Activated T-cell treated with anti-CD3 and anti-CD28 coated beads, Interleukin-2, amount 50 U/mL, for 24 hours (primary cell): ENCODE measurements around the gene KIF2A.
"Not testable (repeated sequence)": the region's sequence is repeated elsewhere in the genome, so short reads cannot be mapped to it uniquely, and the experiment has no call there.

Experiments
- DNase-seq: peaks from one replicate; pipeline ENCODE4 v3.0.0-alpha.2; 2020
- H3K27ac Mint-ChIP-seq: 2 replicates; pipeline ENCODE4 v1.8.0; 2020; ENCODE audit warnings: mild to moderate bottlenecking, mixed read lengths
- H3K27me3 Mint-ChIP-seq: 2 replicates; pipeline ENCODE4 v1.8.0; 2020; ENCODE audit warnings: mixed read lengths
- H3K36me3 Mint-ChIP-seq: 2 replicates; pipeline ENCODE4 v1.8.0; 2020; ENCODE audit warnings: low read depth, mixed read lengths
- H3K4me1 Mint-ChIP-seq: 2 replicates; pipeline ENCODE4 v1.8.0; 2020; ENCODE audit warnings: low read depth, mixed read lengths
- H3K4me3 Mint-ChIP-seq: 2 replicates; pipeline ENCODE4 v1.8.0; 2020; ENCODE audit warnings: mild to moderate bottlenecking, moderate library complexity, mixed read lengths
- H3K9me3 Mint-ChIP-seq: 2 replicates; pipeline ENCODE4 v1.8.0; 2020; ENCODE audit warnings: mixed read lengths

KIF2A gene

DNA sequence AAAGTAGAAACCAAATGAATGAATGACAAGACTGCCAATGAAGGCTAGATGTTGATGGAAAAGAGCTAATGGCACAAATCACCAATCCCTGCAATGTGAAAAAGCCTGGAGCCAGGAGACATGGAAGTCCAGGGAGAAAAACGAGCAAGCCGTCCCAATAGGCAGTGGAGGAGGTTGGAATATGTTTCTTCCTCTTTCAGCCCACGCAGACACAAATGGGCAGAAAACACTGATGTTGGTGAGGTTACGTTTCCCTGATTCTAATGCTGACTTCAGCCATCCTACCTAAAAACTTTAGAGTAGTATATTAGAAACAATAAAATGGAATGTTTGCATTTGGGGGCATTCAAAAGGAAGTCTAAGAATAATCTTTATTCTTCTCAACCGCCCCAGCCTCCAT lies 23.9 kb upstream of the KIF2A start:
- Mint-ChIP-seq H3K4me1 (peaks cover 57% of the 10 kb centered on the region), H3K36me3 (peaks cover 12% of the 10 kb centered on the region), H3K4me3 (no peak overlapping the region), H3K9me3 (peaks cover 16% of the 10 kb centered on the region), H3K27me3 (no peaks in the 10 kb centered on the region), H3K27ac (no peak overlapping the region)
- DNase-seq, result no peak

DNA sequence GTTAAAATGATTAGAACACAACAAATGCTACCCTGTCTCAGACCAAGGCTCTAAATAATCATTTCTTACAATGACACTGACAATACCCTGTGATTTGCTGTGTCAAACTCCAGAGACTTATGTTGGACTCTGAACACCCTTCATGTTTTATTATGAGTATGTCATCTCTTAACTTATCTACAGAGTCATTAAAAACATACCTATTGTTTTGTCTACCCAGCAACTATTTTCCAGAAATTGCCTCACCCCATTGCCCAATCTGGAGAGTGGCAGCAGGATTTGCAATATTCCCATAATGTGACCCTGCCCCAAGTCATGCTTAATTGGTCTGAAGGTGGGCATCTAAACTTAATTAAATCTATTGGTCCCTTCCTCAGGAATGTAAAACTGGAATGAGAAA lies 23.0 kb upstream of the KIF2A start:
- peaks cover 17% of the 10 kb centered on the region for H3K9me3 Mint-ChIP-seq
- H3K27ac Mint-ChIP-seq, result no peak overlapping the region
- no peak overlapping the region for H3K4me3 Mint-ChIP-seq
- H3K4me1 Mint-ChIP-seq, result peaks cover 58% of the 10 kb centered on the region
- H3K27me3 Mint-ChIP-seq, result no peaks in the 10 kb centered on the region
- H3K36me3 Mint-ChIP-seq, result peaks cover 12% of the 10 kb centered on the region
- no peak for DNase-seq

DNA sequence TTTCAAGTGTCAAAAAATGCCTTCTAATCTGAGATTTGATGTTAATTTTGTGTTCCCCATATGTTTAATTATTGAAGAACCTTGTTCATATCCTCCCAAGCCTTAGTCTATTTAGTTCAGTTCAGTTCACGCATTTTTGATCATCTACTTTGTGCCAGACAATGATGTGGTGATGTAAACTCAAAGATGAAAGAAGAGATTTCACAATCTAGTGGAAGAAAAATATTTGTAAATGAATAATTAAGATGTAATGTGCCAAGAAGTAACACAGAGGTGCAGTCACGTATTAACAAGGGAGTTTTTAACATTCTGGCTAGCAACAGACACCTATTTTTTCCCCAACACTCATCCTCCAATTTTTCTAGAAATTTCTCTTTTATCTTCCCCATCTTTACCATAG lies 22.1 kb upstream of the KIF2A start:
- Mint-ChIP-seq H3K9me3 (peaks cover 19% of the 10 kb centered on the region), H3K4me1 (peaks cover 66% of the 10 kb centered on the region), H3K27ac (peak overlapping the region; percentile 98), H3K27me3 (no peaks in the 10 kb centered on the region), H3K36me3 (peaks cover 12% of the 10 kb centered on the region), H3K4me3 (no peak overlapping the region)
- DNase-seq, result no peak

DNA sequence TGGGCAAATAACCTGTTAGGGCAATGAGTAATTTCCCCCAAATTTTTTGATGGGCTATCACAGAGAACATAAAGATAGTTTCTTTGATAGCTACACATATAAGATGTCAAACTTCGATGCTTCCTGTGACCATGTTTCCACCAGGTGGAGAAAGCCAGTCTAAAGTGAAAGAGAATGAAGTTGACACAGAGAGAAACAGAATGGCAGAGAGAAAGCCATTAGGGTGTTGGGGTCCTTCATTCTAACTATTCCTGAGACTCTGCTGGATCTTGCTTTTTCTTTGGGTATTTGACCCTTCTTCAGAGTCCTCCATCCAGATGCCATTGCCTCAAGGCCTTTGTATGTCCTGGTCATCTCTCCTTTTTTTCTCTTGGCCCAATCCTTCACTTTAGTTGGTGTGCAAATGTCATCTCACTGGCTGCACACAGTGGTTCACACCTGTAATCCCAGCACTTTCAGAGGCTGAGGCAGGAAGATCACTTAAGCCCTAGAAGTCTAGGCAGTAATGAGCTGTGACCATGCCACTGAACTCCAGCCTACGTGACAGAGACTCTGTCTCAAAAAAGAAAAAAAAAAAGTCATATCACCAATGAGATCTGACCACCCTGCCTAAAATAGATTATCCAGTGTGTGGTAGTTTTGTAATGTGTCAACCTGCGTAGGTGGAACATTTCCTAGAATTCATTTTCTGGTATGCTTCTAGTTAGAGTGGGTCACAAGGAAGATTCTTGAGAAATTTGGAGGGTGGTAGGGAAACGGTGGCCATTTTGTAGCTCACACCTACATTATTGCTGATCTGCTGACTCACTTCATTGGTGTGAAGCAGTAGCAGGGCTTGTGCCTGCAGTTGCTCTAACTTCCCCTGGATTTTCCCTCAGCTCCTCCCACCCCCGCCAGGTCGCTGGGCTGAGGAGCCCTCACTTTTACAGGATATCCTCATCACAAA lies 20.8 kb upstream of the KIF2A start:
- peak; percentile 80 for DNase-seq
- H3K4me3 Mint-ChIP-seq, result peak overlapping the region; percentile 61
- peaks cover 79% of the 10 kb centered on the region for H3K4me1 Mint-ChIP-seq
- peaks cover 19% of the 10 kb centered on the region for H3K9me3 Mint-ChIP-seq
- H3K36me3 Mint-ChIP-seq, result peaks cover 12% of the 10 kb centered on the region
- peak overlapping the region; percentile 98 for H3K27ac Mint-ChIP-seq
- H3K27me3 Mint-ChIP-seq, result no peaks in the 10 kb centered on the region

DNA sequence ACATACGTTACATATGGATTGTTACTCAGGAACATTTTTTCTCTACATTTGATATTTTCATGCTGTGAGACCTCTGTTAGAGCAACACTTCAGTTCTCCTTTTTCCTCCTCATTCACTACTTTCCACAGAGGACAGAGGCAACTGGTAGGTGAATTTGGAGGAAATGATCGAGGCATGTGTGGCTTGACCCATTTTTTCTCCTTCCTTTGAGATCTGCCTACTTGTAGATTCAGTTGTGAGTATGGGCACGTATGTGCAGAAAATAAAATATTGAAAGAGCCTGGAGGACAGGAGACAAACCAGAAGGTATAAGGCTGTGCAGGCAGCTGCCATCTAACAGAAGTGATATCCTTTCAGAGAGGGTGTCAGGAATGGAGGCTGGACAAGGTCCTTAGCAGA lies 19.2 kb upstream of the KIF2A start:
- Mint-ChIP-seq H3K27ac (peak overlapping the region; percentile 98), H3K9me3 (peaks cover 19% of the 10 kb centered on the region), H3K36me3 (peaks cover 12% of the 10 kb centered on the region), H3K27me3 (no peaks in the 10 kb centered on the region), H3K4me3 (peak overlapping the region; percentile 10), H3K4me1 (peaks cover 87% of the 10 kb centered on the region)
- no peak for DNase-seq

DNA sequence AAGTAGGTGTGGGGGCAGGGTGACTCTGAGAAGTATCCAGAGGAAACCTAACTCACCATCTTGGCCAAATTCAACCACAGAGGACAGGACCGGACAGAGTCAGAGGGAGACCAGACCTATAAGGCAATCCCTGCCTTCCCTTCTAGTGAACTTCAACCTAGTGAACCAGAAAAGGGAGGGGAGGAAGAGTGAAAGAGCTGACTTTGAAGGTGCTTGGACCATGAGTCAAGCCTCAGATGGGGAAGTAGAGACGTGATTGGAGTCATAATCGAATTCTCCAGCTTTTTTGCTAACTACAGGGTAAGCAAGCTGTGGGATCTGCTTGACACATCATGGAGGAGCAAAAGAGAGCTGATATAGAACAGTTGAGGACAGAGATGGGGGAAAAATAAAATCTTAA lies 18.8 kb upstream of the KIF2A start:
- Mint-ChIP-seq H3K36me3 (peaks cover 12% of the 10 kb centered on the region), H3K27ac (peak overlapping the region; percentile 98), H3K4me3 (peak overlapping the region; percentile 10), H3K4me1 (peaks cover 89% of the 10 kb centered on the region), H3K27me3 (no peaks in the 10 kb centered on the region), H3K9me3 (peaks cover 19% of the 10 kb centered on the region)
- DNase-seq, result no peak

DNA sequence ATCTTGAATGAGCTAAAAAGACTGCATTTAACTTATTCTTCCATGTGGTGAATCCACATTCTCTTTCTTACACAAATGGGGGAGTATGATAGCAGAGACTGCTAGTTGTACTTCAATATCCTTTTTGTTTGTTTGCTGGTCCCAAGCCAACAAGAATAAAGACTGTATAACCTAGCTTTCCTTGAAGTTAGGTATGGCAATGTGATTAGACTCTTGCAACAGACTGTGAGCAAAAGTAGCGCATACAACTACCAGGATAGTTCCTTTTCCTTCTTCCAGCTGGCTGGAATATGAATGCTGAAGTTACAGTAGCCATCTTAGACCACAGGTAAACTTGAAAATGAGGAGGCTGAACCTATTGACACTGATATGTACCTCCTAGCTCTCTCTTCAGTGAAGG lies 17.9 kb upstream of the KIF2A start:
- Mint-ChIP-seq H3K27me3 (no peaks in the 10 kb centered on the region), H3K4me3 (no peak overlapping the region), H3K4me1 (peaks cover 89% of the 10 kb centered on the region), H3K9me3 (peaks cover 19% of the 10 kb centered on the region), H3K36me3 (peaks cover 14% of the 10 kb centered on the region), H3K27ac (peak overlapping the region; percentile 98)
- no peak for DNase-seq

DNA sequence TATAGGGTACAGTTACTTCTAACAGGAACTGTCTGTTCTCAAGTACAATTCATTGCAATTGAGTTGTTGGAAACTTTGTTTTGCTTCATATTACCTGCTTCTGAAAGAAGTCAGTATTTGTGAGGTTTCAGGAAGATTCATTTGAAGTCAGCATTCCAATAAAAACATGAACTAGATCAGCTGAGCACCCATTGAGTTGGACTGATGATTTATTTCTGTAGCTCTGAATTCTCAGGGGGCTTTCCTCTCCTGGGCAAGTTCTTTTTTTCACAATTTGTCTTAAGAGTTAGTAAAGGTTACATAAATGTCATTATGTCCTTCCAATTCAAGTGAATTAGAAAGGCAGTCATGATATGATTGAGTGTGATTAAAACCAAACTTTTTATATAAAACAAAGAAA lies 16.2 kb upstream of the KIF2A start:
- DNase-seq, result no peak

DNA sequence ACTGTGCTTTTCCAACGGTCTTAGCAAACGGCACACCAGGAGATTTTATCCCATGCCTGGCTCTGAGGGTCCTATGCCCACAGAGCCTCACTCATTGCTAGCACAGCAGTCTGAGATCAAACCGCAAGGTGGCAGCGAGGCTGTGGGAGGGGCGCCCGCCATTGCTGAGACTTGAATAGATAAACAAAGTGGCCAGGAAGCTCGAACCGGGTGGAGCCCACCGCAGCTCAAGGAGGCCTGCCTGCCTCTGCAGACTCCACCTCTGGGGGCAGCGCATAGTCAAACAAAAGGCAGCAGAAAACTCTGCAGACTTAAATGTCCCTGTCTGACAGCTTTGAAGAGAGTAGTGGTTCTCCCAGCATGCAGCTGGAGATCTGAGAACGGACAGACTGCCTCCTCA lies 14.2 kb upstream of the KIF2A start:
- DNase-seq, result peak; percentile 62
- H3K9me3 Mint-ChIP-seq, H3K4me3 Mint-ChIP-seq, H3K36me3 Mint-ChIP-seq, H3K27me3 Mint-ChIP-seq: not testable (repeated sequence)
- Mint-ChIP-seq H3K4me1 (peaks cover 67% of the 10 kb centered on the region), H3K27ac (peak overlapping the region; percentile 68)

More for the DNA sequence above, 16.2 kb upstream of the KIF2A start:
- peak overlapping the region; percentile 84 for H3K27ac Mint-ChIP-seq
- no peaks in the 10 kb centered on the region for H3K27me3 Mint-ChIP-seq
- no peak overlapping the region for H3K4me3 Mint-ChIP-seq
- H3K4me1 Mint-ChIP-seq, result peaks cover 75% of the 10 kb centered on the region
- peaks cover 10% of the 10 kb centered on the region for H3K9me3 Mint-ChIP-seq
- H3K36me3 Mint-ChIP-seq, result peaks cover 8% of the 10 kb centered on the region

DNA sequence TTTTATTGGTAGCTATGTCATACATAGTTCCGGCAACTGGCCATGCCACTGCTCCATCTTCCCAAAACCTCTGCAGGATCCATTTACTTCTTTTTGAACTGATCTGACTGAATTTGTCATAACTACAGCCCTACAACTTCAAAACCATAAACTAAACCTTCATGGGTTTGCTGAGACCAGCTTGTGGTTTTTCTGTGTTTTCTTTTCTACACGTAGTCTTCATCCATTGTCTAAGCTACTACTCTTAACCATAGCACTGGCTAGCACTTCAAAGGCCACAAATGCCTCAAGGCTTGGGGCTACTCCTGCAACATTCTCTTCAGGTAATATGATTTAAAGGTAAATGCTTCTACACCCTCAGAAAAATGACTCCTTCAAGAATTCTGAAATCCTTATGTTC lies 9.0 kb upstream of the KIF2A start:
- no peak overlapping the region for H3K4me3 Mint-ChIP-seq
- no peaks in the 10 kb centered on the region for H3K27me3 Mint-ChIP-seq
- H3K4me1 Mint-ChIP-seq, result peaks cover 59% of the 10 kb centered on the region
- peaks cover 2% of the 10 kb centered on the region for H3K36me3 Mint-ChIP-seq
- H3K27ac Mint-ChIP-seq, result no peak overlapping the region
- no peak for DNase-seq
- no peaks in the 10 kb centered on the region for H3K9me3 Mint-ChIP-seq

DNA sequence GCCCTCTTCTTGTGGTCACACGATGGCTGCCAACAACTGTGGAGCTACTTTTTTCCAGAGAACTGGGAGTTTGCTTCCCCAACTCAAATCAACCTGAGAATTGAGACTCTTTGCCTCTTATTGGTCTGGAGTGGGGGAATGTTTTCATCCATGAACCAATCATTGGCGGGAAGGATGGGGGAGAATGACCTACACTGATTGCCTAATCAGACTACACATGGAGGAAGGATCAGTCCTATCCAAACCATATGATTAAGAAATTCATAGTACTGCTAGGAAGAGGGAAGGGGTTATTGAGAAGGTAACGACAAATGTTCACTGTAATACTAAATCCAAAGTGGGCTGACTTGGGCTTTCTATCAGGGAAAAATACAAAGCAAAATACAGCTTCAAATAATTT lies 7.9 kb upstream of the KIF2A start:
- H3K4me1 Mint-ChIP-seq, result peaks cover 56% of the 10 kb centered on the region

DNA sequence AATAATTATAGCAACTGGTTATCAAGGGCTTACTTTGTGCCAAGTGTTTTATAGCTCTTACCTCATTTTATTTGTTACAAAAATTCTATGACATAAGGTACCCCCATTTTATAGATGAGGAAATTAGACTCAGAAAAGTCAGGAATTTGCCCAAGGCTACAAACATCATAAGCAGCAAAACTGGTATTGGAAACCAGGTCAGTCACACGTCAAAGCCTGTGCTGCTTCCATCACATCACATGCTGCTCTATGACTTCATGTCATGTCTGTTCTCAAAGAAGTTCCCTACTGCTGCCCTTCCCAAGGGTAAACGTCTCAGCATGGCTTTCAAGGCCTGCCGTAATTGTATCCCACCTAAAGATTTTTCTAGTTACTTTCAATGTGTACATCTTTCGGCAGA lies 6.9 kb upstream of the KIF2A start:
- Mint-ChIP-seq H3K4me3 (no peak overlapping the region), H3K27me3 (no peaks in the 10 kb centered on the region), H3K36me3 (no peaks in the 10 kb centered on the region), H3K9me3 (no peaks in the 10 kb centered on the region), H3K4me1 (peaks cover 60% of the 10 kb centered on the region), H3K27ac (peak overlapping the region; percentile 79)
- DNase-seq, result no peak

More for the DNA sequence above, 7.9 kb upstream of the KIF2A start:
- H3K4me3 Mint-ChIP-seq, result no peak overlapping the region
- no peak overlapping the region for H3K27ac Mint-ChIP-seq
- no peaks in the 10 kb centered on the region for H3K36me3 Mint-ChIP-seq
- no peak for DNase-seq
- no peaks in the 10 kb centered on the region for H3K9me3 Mint-ChIP-seq
- H3K27me3 Mint-ChIP-seq, result no peaks in the 10 kb centered on the region

DNA sequence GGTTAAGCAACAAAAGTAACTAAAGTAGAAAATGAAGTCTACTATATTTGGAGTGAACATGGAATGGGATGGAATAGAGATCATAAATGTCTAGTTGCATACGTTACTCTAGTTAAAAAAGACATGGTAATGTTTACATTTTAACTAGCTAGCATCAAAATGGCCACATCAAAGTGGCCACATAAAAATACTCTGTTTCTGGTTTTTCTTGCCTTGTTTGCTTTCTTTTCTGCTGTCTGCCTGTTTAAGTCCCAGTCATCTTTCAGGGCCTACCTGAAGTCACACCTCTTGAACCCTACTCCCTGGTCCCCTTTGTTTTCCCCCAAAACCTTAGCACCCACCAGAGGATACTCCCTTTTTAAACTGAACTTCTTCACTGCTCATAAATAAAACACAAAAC lies 6.4 kb upstream of the KIF2A start:
- Mint-ChIP-seq H3K4me3 (no peak overlapping the region), H3K4me1 (peaks cover 62% of the 10 kb centered on the region), H3K27ac (peak overlapping the region; percentile 79), H3K27me3 (no peaks in the 10 kb centered on the region), H3K36me3 (no peaks in the 10 kb centered on the region), H3K9me3 (no peaks in the 10 kb centered on the region)
- DNase-seq, result no peak

DNA sequence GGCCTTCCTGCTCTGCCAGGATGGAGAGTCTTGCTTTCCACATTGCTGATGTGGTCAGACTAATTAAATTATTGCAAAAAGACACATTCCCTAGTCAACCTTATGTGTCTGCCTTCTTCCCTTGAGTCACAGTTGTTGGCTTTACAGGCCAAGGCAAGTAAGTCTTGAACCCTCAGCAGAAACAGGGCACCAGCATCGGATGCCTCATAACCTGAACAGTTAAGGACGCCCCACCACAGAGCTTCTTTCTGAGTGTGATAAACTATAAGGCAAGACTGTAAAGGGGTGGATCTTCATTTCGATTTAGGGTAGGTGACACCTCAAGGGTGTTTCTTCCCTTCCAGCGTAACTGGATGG lies 670 bp upstream of the KIF2A start:
- H3K4me1 Mint-ChIP-seq, result peaks cover 58% of the 10 kb centered on the region
- peak overlapping the region; percentile 67 for H3K4me3 Mint-ChIP-seq
- H3K27ac Mint-ChIP-seq, result peak overlapping the region; percentile 99
- H3K36me3 Mint-ChIP-seq, result peaks cover 39% of the 10 kb centered on the region
- DNase-seq, result no peak
- peaks cover 3% of the 10 kb centered on the region for H3K9me3 Mint-ChIP-seq
- no peaks in the 10 kb centered on the region for H3K27me3 Mint-ChIP-seq

DNA sequence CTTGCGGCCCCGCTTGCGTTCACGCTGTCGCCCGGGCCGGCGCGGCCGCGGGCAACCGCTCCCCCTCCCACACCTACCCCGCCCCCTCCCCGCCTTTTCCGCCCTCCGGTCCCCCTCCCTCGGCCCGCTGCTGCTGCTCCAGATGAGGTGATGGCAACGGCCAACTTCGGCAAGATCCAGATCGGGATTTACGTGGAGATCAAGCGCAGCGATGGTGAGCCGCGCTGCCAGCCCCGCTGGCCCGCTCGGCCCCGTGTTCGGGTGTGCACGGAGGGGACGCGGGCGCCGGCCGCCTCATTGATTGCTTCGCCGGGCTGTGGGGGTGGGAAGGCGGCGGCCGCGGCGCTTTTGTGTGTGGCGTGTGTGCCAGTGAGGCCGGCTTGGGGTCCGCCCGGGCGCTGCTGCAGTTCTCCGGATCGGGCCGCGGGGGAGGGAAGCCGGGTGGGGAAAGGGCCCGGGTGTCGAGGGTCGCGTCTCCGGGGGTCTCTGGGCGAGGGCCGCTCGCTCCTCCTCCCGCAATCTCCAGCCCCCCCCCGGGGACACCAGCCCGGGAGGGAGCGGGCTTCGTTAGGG lies 403 bp downstream of the KIF2A start:
- peaks cover 50% of the 10 kb centered on the region for H3K36me3 Mint-ChIP-seq
- no peak for DNase-seq
- peak overlapping the region; percentile 100 for H3K27ac Mint-ChIP-seq
- H3K4me3 Mint-ChIP-seq, result peak overlapping the region; percentile 98
- peaks cover 3% of the 10 kb centered on the region for H3K9me3 Mint-ChIP-seq
- peaks cover 63% of the 10 kb centered on the region for H3K4me1 Mint-ChIP-seq
- H3K27me3 Mint-ChIP-seq, result no peaks in the 10 kb centered on the region
